ENCODE results near the gene BCL2L13.
"Not testable (repeated sequence)": the region's sequence is repeated elsewhere in the genome, so short reads cannot be mapped to it uniquely, and the experiment has no call there.

The BCL2L13 gene

DNA sequence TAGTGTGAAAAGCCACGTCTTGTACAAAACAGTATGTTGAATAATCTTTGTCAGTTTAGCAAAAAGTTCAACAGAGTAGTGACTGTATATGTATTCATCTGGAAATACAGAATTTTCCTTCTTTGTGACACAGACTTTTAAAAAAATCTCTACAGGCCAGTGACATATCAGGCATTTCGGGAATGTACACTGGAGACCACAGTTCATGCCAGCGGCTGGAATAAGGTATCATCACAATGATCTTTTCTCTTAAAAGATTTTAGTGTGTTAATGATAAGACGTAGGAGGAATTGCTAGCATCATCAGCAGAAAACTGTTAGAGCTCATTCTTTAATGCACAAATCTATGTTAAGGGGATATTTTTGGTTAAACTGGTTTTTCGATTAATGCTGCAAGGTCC lies 57.4 kb downstream of the BCL2L13 start:
- DNase-seq (ENCODE audit: low read depth): peak; percentile 52
- peaks cover 40% of the 10 kb centered on the region for H3K36me3 ChIP-seq (ENCODE audit: control insufficient read depth, insufficient read depth, low read length, severe bottlenecking)
- no peaks in the 10 kb centered on the region for H3K9me3 ChIP-seq (ENCODE audit: control insufficient read depth, low read length)
- H3K9ac ChIP-seq (ENCODE audit: low read length): no peak overlapping the region
- no peaks in the 10 kb centered on the region for H3K27me3 ChIP-seq (replicated peaks; ENCODE audit: control insufficient read depth, insufficient read depth, low read length)
- H3K4me3 ChIP-seq (ENCODE audit: low read length): no peak overlapping the region
- H3K4me1 ChIP-seq (ENCODE audit: control insufficient read depth, insufficient read depth, low read length): peaks cover 7% of the 10 kb centered on the region

DNA sequence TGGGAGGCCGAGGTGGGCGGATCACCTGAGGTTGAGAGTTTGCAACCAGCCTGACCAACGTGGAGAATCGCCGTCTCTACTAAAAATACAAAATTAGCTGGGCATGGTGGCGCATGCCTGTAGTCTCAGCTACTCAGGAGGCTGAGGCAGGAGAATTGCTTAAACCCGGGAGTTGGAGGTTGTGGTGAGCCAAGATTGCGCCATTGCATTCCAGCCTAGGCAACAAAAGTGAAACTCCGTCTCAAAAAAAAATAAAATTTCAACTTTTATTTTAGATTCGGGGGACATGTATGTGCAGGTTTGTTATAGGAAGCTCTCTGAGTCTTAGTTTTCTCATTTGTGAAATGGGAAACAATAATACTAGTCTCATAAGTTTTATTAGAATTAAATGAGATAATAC lies 58.6 kb downstream of the BCL2L13 start:
- H3K4me1 ChIP-seq (ENCODE audit: control insufficient read depth, insufficient read depth, low read length); H3K27me3 ChIP-seq (replicated peaks; ENCODE audit: control insufficient read depth, insufficient read depth, low read length); DNase-seq (ENCODE audit: low read depth); H3K4me3 ChIP-seq (ENCODE audit: low read length); H3K9ac ChIP-seq (ENCODE audit: low read length); H3K9me3 ChIP-seq (ENCODE audit: control insufficient read depth, low read length): not testable (repeated sequence)
- peaks cover 44% of the 10 kb centered on the region for H3K36me3 ChIP-seq (ENCODE audit: control insufficient read depth, insufficient read depth, low read length, severe bottlenecking)

DNA sequence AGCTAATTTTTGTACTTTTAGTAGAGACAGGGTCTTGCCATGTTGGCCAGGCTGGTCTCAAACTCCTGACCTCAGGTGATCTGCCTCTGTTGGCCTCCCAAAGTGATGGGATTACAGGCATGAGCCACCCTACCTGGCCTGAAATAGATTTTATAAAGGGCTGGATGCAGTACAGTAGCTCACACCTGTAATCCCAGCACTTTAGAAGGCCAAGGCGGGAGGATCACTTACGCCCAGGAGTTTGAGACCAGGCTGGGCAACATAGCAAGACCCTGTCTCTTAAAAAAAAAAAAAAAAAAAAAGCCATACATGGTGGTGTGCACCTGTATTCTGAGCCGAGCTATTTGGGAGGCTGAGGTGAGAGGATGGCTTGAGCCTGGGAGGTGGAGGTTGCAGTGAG lies 59.7 kb downstream of the BCL2L13 start:
- H3K9ac ChIP-seq (ENCODE audit: low read length); DNase-seq (ENCODE audit: low read depth); H3K9me3 ChIP-seq (ENCODE audit: control insufficient read depth, low read length); H3K4me3 ChIP-seq (ENCODE audit: low read length); H3K4me1 ChIP-seq (ENCODE audit: control insufficient read depth, insufficient read depth, low read length); H3K27me3 ChIP-seq (replicated peaks; ENCODE audit: control insufficient read depth, insufficient read depth, low read length): not testable (repeated sequence)
- H3K36me3 ChIP-seq (ENCODE audit: control insufficient read depth, insufficient read depth, low read length, severe bottlenecking): peaks cover 41% of the 10 kb centered on the region

DNA sequence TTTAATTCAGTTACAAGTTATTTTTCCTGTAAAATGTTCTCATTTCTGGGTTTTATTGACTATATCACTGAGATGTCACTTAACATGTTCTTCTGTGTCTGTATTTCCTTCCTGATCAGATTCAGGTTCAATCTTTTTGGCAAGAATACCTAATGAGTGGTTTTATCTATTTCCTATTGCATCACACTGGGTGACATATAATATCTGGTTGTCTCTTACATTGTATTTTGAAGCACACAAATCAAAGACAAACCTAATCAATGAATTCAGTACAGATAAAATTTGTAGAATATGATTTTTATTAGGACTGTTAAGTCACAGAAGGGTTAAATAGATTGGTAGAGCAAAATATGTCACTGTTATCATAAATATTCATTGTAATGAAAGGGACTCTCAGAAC lies 60.4 kb downstream of the BCL2L13 start:
- no peak overlapping the region for H3K9ac ChIP-seq (ENCODE audit: low read length)
- H3K4me3 ChIP-seq (ENCODE audit: low read length): no peak overlapping the region
- H3K36me3 ChIP-seq (ENCODE audit: control insufficient read depth, insufficient read depth, low read length, severe bottlenecking): peaks cover 42% of the 10 kb centered on the region
- DNase-seq (ENCODE audit: low read depth): no peak
- H3K9me3 ChIP-seq (ENCODE audit: control insufficient read depth, low read length): no peaks in the 10 kb centered on the region
- peaks cover 11% of the 10 kb centered on the region for H3K4me1 ChIP-seq (ENCODE audit: control insufficient read depth, insufficient read depth, low read length)
- no peaks in the 10 kb centered on the region for H3K27me3 ChIP-seq (replicated peaks; ENCODE audit: control insufficient read depth, insufficient read depth, low read length)

DNA sequence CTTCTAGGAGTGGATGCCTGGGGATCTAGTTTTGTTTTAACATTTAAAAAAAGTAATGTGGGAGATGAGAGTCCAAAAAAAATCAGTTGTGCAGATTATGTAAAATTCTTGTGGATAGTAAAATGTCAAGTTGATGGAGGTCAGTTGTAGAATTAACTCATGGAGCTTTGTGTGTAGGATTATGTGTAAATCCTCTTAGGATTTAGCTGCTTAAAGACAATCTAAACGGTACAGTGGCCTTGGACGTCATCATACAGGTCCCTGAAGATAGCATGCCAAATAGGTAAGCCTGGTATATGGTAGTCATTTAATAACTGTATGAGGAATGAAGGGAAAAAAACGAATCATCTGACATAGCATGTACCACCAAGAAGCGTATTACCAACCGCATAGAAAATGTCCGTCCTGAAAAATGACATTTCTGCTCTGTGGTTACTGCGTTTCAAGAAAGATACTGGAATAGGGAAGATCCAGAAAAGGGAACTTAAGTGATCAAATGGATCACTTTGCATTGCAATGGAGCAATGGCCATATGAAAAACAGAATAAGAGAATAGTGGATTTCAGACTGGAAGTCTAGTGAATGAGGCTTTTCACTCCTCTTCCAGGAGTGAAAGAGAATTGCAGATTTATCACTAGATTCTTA lies 61.3 kb downstream of the BCL2L13 start:
- peaks cover 39% of the 10 kb centered on the region for H3K36me3 ChIP-seq (ENCODE audit: control insufficient read depth, insufficient read depth, low read length, severe bottlenecking)
- no peaks in the 10 kb centered on the region for H3K27me3 ChIP-seq (replicated peaks; ENCODE audit: control insufficient read depth, insufficient read depth, low read length)
- H3K9ac ChIP-seq (ENCODE audit: low read length): no peak overlapping the region
- no peak overlapping the region for H3K4me3 ChIP-seq (ENCODE audit: low read length)
- no peak for DNase-seq (ENCODE audit: low read depth)
- no peaks in the 10 kb centered on the region for H3K9me3 ChIP-seq (ENCODE audit: control insufficient read depth, low read length)
- H3K4me1 ChIP-seq (ENCODE audit: control insufficient read depth, insufficient read depth, low read length): peaks cover 13% of the 10 kb centered on the region

DNA sequence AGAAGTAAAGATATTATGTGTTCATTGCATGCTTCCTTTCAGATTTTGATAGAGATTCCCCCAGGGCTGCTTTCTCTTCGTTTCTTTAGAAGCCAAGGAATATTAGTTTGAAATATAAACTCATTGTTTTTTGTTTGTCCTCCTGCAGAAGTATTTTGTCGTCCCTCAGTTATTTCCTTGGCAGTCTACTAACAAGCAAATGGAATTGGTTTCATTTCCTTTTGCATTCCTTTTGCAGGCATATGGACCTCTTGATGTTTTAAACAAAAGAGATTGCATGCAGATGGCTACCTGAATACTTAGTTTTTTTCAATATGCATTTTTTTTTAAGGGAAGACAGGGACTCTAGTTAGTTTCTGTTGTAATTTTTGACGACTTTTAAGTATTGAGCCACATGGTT lies 62.2 kb downstream of the BCL2L13 start:
- DNase-seq (ENCODE audit: low read depth): peak; percentile 58
- Histone ChIP-seq H3K9ac (ENCODE audit: low read length) (no peak overlapping the region), H3K27me3 (replicated peaks; ENCODE audit: control insufficient read depth, insufficient read depth, low read length) (no peaks in the 10 kb centered on the region)

DNA sequence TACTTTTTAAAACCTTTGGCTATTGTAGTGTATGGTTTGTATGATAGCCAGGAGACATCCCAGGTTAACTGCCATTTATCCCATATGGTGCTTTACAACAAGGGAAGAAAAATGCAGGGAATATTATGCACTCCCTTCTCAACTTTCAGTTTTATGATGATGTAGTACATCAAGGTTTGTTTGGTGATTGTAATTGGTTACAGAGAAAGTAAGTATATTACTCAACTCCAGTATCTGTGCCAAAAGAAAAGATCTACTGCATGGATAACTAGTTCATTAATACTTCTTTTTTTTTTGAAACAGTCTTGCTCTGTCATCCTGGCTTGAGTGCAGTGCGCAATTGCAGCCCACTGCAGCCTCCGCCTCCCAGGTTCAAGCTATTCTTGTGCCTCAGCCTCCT lies 65.3 kb downstream of the BCL2L13 start:
- no peaks in the 10 kb centered on the region for H3K27me3 ChIP-seq (replicated peaks; ENCODE audit: control insufficient read depth, insufficient read depth, low read length)
- no peak overlapping the region for H3K4me3 ChIP-seq (ENCODE audit: low read length)
- peaks cover 37% of the 10 kb centered on the region for H3K4me1 ChIP-seq (ENCODE audit: control insufficient read depth, insufficient read depth, low read length)
- peak; percentile 56 for DNase-seq (ENCODE audit: low read depth)
- no peaks in the 10 kb centered on the region for H3K9me3 ChIP-seq (ENCODE audit: control insufficient read depth, low read length)
- H3K36me3 ChIP-seq (ENCODE audit: control insufficient read depth, insufficient read depth, low read length, severe bottlenecking): peaks cover 28% of the 10 kb centered on the region
- no peak overlapping the region for H3K9ac ChIP-seq (ENCODE audit: low read length)

More for the DNA sequence above, 62.2 kb downstream of the BCL2L13 start:
- Histone ChIP-seq H3K4me1 (ENCODE audit: control insufficient read depth, insufficient read depth, low read length) (peaks cover 16% of the 10 kb centered on the region), H3K4me3 (ENCODE audit: low read length) (no peak overlapping the region), H3K36me3 (ENCODE audit: control insufficient read depth, insufficient read depth, low read length, severe bottlenecking) (peaks cover 37% of the 10 kb centered on the region), H3K9me3 (ENCODE audit: control insufficient read depth, low read length) (no peaks in the 10 kb centered on the region)

DNA sequence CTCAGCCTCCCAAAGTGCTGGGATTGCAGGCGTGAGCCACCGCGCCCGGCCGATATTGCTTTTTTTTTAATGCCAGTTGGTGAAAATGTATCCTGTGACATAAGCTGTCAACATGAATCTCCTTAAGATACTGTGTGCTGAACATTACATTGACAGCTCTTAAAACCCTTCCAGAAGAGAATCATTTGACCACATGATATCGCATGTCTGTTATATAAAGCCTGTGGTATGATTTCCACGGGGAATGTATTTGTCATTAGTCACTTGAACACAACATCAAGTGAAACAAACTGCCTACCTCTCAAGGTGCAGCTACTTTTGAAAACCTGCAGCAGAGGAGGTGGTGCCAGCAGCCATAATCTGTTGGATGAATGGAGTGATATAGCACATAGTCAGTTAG lies 67.0 kb downstream of the BCL2L13 start:
- DNase-seq (ENCODE audit: low read depth): no peak
- peak overlapping the region; percentile 86 for H3K4me3 ChIP-seq (ENCODE audit: low read length)
- H3K36me3 ChIP-seq (ENCODE audit: control insufficient read depth, insufficient read depth, low read length, severe bottlenecking): peaks cover 23% of the 10 kb centered on the region
- H3K27me3 ChIP-seq (replicated peaks; ENCODE audit: control insufficient read depth, insufficient read depth, low read length): no peaks in the 10 kb centered on the region
- no peaks in the 10 kb centered on the region for H3K9me3 ChIP-seq (ENCODE audit: control insufficient read depth, low read length)
- H3K4me1 ChIP-seq (ENCODE audit: control insufficient read depth, insufficient read depth, low read length): peaks cover 42% of the 10 kb centered on the region
- peak overlapping the region; percentile 93 for H3K9ac ChIP-seq (ENCODE audit: low read length)

DNA sequence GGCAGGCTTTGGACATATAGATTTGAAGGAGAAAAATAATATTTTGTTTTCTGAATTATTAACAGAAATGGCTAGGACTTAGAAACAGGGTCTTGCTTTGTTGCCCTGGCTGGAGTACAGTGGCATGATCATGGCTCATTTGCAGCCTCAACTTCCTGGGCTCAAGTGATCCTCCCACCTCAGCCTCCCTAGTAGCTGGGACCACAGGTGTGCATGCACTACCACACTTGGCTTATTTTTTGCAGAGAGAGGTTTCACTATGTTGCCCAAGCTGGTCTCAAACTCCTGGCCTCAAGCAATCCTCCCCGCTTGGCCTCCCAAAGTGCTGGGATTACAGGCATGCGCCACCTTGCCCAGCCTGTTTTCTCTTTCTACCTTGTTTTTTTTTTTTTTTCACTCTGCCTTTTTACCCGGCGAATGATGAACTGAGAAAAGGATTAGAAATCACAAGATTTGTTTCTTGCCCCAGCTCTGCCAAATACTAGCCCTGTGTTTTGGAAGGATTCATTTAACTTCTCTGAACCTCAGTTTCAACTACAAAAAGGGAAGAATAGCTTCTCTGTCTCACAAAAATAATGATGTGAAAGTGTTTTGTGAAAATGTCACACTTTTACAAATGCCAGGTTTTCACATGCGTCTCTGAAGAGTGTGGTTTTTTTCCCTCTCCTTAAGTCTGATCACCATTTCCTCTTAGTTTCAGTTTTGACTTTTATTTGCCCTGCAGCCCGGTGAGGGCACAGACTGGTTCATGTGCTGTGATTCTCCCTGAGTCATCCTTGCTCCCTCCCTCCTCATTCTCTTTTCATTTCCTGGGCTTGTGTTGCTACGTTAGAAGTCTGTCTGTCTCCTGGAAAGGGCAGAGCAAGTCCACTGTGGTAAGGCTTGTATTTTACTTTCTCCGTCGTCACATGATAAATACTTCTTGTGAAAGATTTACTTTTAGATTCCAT lies 67.7 kb downstream of the BCL2L13 start:
- Histone ChIP-seq H3K9ac (ENCODE audit: low read length) (peak overlapping the region; percentile 93), H3K9me3 (ENCODE audit: control insufficient read depth, low read length) (no peaks in the 10 kb centered on the region), H3K36me3 (ENCODE audit: control insufficient read depth, insufficient read depth, low read length, severe bottlenecking) (peaks cover 22% of the 10 kb centered on the region), H3K4me1 (ENCODE audit: control insufficient read depth, insufficient read depth, low read length) (peaks cover 43% of the 10 kb centered on the region), H3K4me3 (ENCODE audit: low read length) (peak overlapping the region; percentile 86), H3K27me3 (replicated peaks; ENCODE audit: control insufficient read depth, insufficient read depth, low read length) (no peaks in the 10 kb centered on the region)
- DNase-seq (ENCODE audit: low read depth): peak; percentile 94

DNA sequence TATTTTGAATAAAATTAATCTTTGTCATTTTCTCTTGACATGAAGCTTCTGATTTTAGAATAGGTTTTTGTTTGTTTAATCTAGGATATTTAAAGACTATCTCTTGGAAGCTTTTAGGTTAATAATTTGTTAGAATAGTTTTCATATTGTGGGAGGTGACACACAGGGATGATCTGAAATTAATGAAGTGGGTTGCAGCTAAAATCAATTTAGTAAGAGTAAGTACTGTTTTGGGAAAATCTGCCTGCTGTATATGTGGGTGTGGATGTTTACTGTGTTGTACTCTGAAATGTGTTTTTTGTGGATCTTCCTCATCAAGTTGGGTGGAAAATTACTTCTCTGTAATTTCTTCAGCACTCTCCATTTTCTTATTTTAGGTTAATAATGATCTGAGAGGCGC lies 68.4 kb downstream of the BCL2L13 start:
- Histone ChIP-seq H3K27me3 (replicated peaks; ENCODE audit: control insufficient read depth, insufficient read depth, low read length) (no peaks in the 10 kb centered on the region), H3K9me3 (ENCODE audit: control insufficient read depth, low read length) (no peaks in the 10 kb centered on the region), H3K36me3 (ENCODE audit: control insufficient read depth, insufficient read depth, low read length, severe bottlenecking) (peaks cover 19% of the 10 kb centered on the region), H3K9ac (ENCODE audit: low read length) (peak overlapping the region; percentile 93), H3K4me1 (ENCODE audit: control insufficient read depth, insufficient read depth, low read length) (peaks cover 50% of the 10 kb centered on the region), H3K4me3 (ENCODE audit: low read length) (peak overlapping the region; percentile 86)
- DNase-seq (ENCODE audit: low read depth): no peak

DNA sequence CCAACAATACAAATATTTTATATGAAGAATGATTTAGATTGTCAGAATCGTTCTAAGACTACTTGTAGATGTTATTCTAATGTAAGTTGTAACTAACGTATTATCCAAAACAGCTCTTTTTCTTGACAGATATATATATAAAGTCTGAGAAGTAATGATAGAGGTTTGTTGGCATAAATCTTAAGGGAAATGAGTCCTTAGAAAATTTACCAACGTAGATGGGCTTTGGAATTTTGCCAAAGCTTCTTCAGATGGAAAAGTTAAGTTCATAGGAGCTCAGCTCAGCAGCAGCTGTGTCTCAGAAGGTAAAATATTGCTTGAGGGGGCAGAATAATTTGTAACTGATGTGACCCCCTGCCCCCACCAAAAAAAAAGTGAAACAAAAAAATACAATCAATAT lies 69.0 kb downstream of the BCL2L13 start:
- H3K9ac ChIP-seq (ENCODE audit: low read length): peak overlapping the region; percentile 93
- peaks cover 56% of the 10 kb centered on the region for H3K4me1 ChIP-seq (ENCODE audit: control insufficient read depth, insufficient read depth, low read length)
- peak; percentile 72 for DNase-seq (ENCODE audit: low read depth)
- peak overlapping the region; percentile 86 for H3K4me3 ChIP-seq (ENCODE audit: low read length)
- H3K36me3 ChIP-seq (ENCODE audit: control insufficient read depth, insufficient read depth, low read length, severe bottlenecking): peaks cover 13% of the 10 kb centered on the region
- H3K9me3 ChIP-seq (ENCODE audit: control insufficient read depth, low read length): no peaks in the 10 kb centered on the region
- no peaks in the 10 kb centered on the region for H3K27me3 ChIP-seq (replicated peaks; ENCODE audit: control insufficient read depth, insufficient read depth, low read length)

All from adipocyte (in vitro differentiated cells).